Vagina (tissue), 2 donors: ENCODE measurements around the gene WDR72. TPM values are rescaled to one million over a fixed set of nuclear protein-coding genes. Genes with fewer than 3 reads are reported as not detected.

Experiments
- DNase-seq, 2 donors: peaks; one replicate each; pipeline ENCODE4 v3.0.0-alpha.2; 2017; ENCODE audit errors: extremely low spot score in 2 of 2
- H3K27ac ChIP-seq: fragments of 200-600 bp; sonication (generic); one replicate; pipeline ENCODE4 v1.5.1; 2019
- H3K27me3 ChIP-seq: fragments of 200-600 bp; sonication (generic); one replicate; pipeline ENCODE4 v1.5.1; 2019
- H3K36me3 ChIP-seq, 2 donors: fragments of 200-600 bp; sonication (generic); one replicate each; pipeline ENCODE4 v1.5.1; 2017 to 2019
- H3K4me1 ChIP-seq: fragments of 200-600 bp; sonication (generic); one replicate; pipeline ENCODE4 v1.5.1; 2019
- H3K4me3 ChIP-seq, 2 donors: fragments of 200-600 bp; sonication (generic); 1 replicate in 1 of 2; 2 replicates in 1 of 2; pipeline ENCODE4 v1.5.1; 2016 to 2019
- H3K9me3 ChIP-seq: fragments of 200-600 bp; sonication (generic); one replicate; pipeline ENCODE4 v1.5.1; 2019
- CTCF ChIP-seq, 3 experiments: fragments of 450-650 bp in 2 of 3; fragments of 200-600 bp in 1 of 3; sonication (generic) in 1 of 3; IDR thresholded peaks; one replicate each; pipeline ENCODE4 v1.5.1; 2017 to 2019; ENCODE audit warnings: antibody characterized with exemption in 3 of 3, mild to moderate bottlenecking in 2 of 3, moderate library complexity in 2 of 3
- POLR2A ChIP-seq, 2 donors: fragments of 450-650 bp; IDR thresholded peaks; one replicate each; pipeline ENCODE4 v1.6.1; 2017; ENCODE audit warnings: antibody characterized with exemption in 2 of 2, mild to moderate bottlenecking in 2 of 2, moderate library complexity in 2 of 2
- POLR2AphosphoS5 ChIP-seq, 2 donors: sonication (generic); formaldehyde crosslinking; IDR thresholded peaks; one replicate each; pipeline ENCODE4 v1.9.0; 2017; ENCODE audit warnings: antibody characterized with exemption in 2 of 2, mild to moderate bottlenecking in 2 of 2, low read depth in 1 of 2; ENCODE audit not compliant: insufficient read depth in 1 of 2
- intact Hi-C: fragments of 100-400 bp; cut with DNase I; formaldehyde crosslinking; loops from one replicate; pipeline ENCODE4 v1.15.1; 2023
- total RNA-seq: library from RNA; depleted of rRNA; stranded (reverse); fragments of >200 nt; gene quantifications from one replicate; pipeline ENCODE4 v1.2.3, GENCODE V29; 2016

The WDR72 gene
- total RNA-seq, 1 donor from 2014 or later = not detected

GRCh38 chr15:53536479-53537120 is 222.9 kb downstream of the WDR72 start:
- DNase-seq = no peak
- H3K27me3 ChIP-seq = no peaks in the 10 kb centered on the region
- intact Hi-C loops = no loop called here
- H3K36me3 ChIP-seq = no peaks in the 10 kb centered on the region
- no peaks in the 10 kb centered on the region for H3K9me3 ChIP-seq
- no peak overlapping the region for H3K27ac ChIP-seq
- TF ChIP-seq CTCF (IDR thresholded peaks at IDR 0.05) (no peak), POLR2AphosphoS5 (IDR thresholded peaks at IDR 0.05; ENCODE audit: insufficient read depth in 1 of 2, low read depth in 1 of 2) (no peak), POLR2A (IDR thresholded peaks at IDR 0.05) (no peak)
- H3K4me1 ChIP-seq = no peaks in the 10 kb centered on the region
- H3K4me3 ChIP-seq = no peak overlapping the region

GRCh38 chr15:53535886-53536285 is 223.6 kb downstream of the WDR72 start:
- H3K27me3 ChIP-seq = no peaks in the 10 kb centered on the region
- no peaks in the 10 kb centered on the region for H3K9me3 ChIP-seq
- intact Hi-C loops = no loop called here
- DNase-seq = no peak
- no peak for TF ChIP-seq CTCF (IDR thresholded peaks at IDR 0.05)
- TF ChIP-seq POLR2AphosphoS5 (IDR thresholded peaks at IDR 0.05; ENCODE audit: insufficient read depth in 1 of 2, low read depth in 1 of 2) = no peak
- no peak for TF ChIP-seq POLR2A (IDR thresholded peaks at IDR 0.05)
- no peaks in the 10 kb centered on the region for H3K4me1 ChIP-seq
- H3K36me3 ChIP-seq = no peaks in the 10 kb centered on the region
- no peak overlapping the region for H3K27ac ChIP-seq
- no peak overlapping the region for H3K4me3 ChIP-seq

- intact Hi-C loops = no loop called here
- TF ChIP-seq CTCF (IDR thresholded peaks at IDR 0.05) (no peak), POLR2AphosphoS5 (IDR thresholded peaks at IDR 0.05; ENCODE audit: insufficient read depth in 1 of 2, low read depth in 1 of 2) (no peak), POLR2A (IDR thresholded peaks at IDR 0.05) (no peak)
- H3K9me3 ChIP-seq = no peaks in the 10 kb centered on the region
- H3K27me3 ChIP-seq = no peaks in the 10 kb centered on the region
- no peaks in the 10 kb centered on the region for H3K36me3 ChIP-seq
- no peak for DNase-seq
- H3K4me3 ChIP-seq = no peak overlapping the region
- H3K27ac ChIP-seq = no peak overlapping the region
- H3K4me1 ChIP-seq = no peaks in the 10 kb centered on the region
These were observed 225.2 kb downstream of the WDR72 start for GRCh38 chr15:53534105-53534839.

- Histone ChIP-seq H3K27ac (no peak overlapping the region), H3K9me3 (no peaks in the 10 kb centered on the region), H3K4me3 (no peak overlapping the region), H3K27me3 (no peaks in the 10 kb centered on the region), H3K36me3 (no peaks in the 10 kb centered on the region), H3K4me1 (no peaks in the 10 kb centered on the region)
- TF ChIP-seq POLR2AphosphoS5 (IDR thresholded peaks at IDR 0.05; ENCODE audit: insufficient read depth in 1 of 2, low read depth in 1 of 2) (no peak), POLR2A (IDR thresholded peaks at IDR 0.05) (no peak), CTCF (IDR thresholded peaks at IDR 0.05) (no peak)
- no peak for DNase-seq
- intact Hi-C loops = no loop called here
These were observed 228.7 kb downstream of the WDR72 start for GRCh38 chr15:53530761-53531160.

- no peaks in the 10 kb centered on the region for H3K27me3 ChIP-seq
These were observed 231.5 kb downstream of the WDR72 start for GRCh38 chr15:53527996-53528395.

More at GRCh38 chr15:53527996-53528395, 231.5 kb downstream of the WDR72 start:
- no peak for TF ChIP-seq POLR2A (IDR thresholded peaks at IDR 0.05)
- TF ChIP-seq CTCF (IDR thresholded peaks at IDR 0.05) = no peak
- TF ChIP-seq POLR2AphosphoS5 (IDR thresholded peaks at IDR 0.05; ENCODE audit: insufficient read depth in 1 of 2, low read depth in 1 of 2) = no peak
- H3K4me3 ChIP-seq = no peak overlapping the region
- no peaks in the 10 kb centered on the region for H3K4me1 ChIP-seq
- H3K36me3 ChIP-seq = no peaks in the 10 kb centered on the region
- no peak for DNase-seq
- intact Hi-C loops = no loop called here
- H3K27ac ChIP-seq = no peak overlapping the region
- no peaks in the 10 kb centered on the region for H3K9me3 ChIP-seq
